CD4-positive, alpha-beta T cell (primary cell): ENCODE results near the gene FXYD6. TPM values are rescaled to one million over a fixed set of nuclear protein-coding genes. Genes with fewer than 3 reads are reported as not detected.

ENCODE experiments used
- ATAC-seq: fragments of 200-7000 bp; cut with Tn5 transposase; one replicate; pipeline ENCODE4 v1.10.0; 2022; ENCODE audit warnings: mild to moderate bottlenecking; ENCODE audit not compliant: poor library complexity
- CTCF ChIA-PET: fragments of 350-600 bp; sonication (Branson Sonifier 250); formaldehyde crosslinking; loops from one replicate; lab custom pipeline; 2021; ENCODE audit warnings: antibody characterized with exemption, inconsistent platforms; lab: Charles Lee
- POLR2A ChIA-PET: fragments of 350-600 bp; sonication (Branson Sonifier 250); formaldehyde crosslinking; loops from one replicate; lab custom pipeline; 2021; ENCODE audit warnings: antibody characterized with exemption, inconsistent platforms; lab: Charles Lee
- DNase-seq, 14 experiments: peaks; one replicate each; pipeline ENCODE4 v3.0.0-alpha.2; 2013 to 2020; ENCODE audit warnings: mixed read lengths in 2 of 14
- H3K27ac ChIP-seq, 2 donors: one replicate each; pipeline versions ENCODE4 v1.5.1 to v1.7.0; 2013; ENCODE audit warnings: low read length in 2 of 2, low read depth in 1 of 2, mild to moderate bottlenecking in 1 of 2
- H3K27me3 ChIP-seq, 2 experiments: 1 replicate in 1 of 2; 2 replicates in 1 of 2; pipeline versions ENCODE4 v1.6.1 to v1.7.0; 2013; ENCODE audit warnings: low read length in 2 of 2, control low read depth in 1 of 2, mild to moderate bottlenecking in 1 of 2, moderate library complexity in 1 of 2; ENCODE audit not compliant: insufficient read depth in 2 of 2, control insufficient read depth in 1 of 2
- H3K36me3 ChIP-seq: one replicate; pipeline ENCODE4 v1.6.1; 2013; ENCODE audit warnings: low read length, control low read depth; ENCODE audit not compliant: insufficient read depth
- H3K4me1 ChIP-seq: one replicate; pipeline ENCODE4 v1.6.1; 2013; ENCODE audit warnings: low read length, control low read depth; ENCODE audit not compliant: insufficient read depth
- H3K4me3 ChIP-seq: one replicate; pipeline ENCODE4 v1.5.1; 2013; ENCODE audit warnings: mild to moderate bottlenecking, low read length, moderate library complexity
- H3K9me3 ChIP-seq, 2 experiments: 1 replicate in 1 of 2; 2 replicates in 1 of 2; pipeline versions ENCODE4 v1.6.1 to v1.7.0; 2013; ENCODE audit warnings: low read length in 2 of 2, mild to moderate bottlenecking in 2 of 2, control low read depth in 1 of 2, moderate library complexity in 1 of 2; ENCODE audit not compliant: control insufficient read depth in 1 of 2, insufficient read depth in 1 of 2
- H3K27ac Mint-ChIP-seq: one replicate; pipeline ENCODE4 v1.8.0; 2020; ENCODE audit warnings: mixed read lengths
- H3K27me3 Mint-ChIP-seq: one replicate; pipeline ENCODE4 v1.8.0; 2021; ENCODE audit warnings: mixed read lengths
- H3K36me3 Mint-ChIP-seq: one replicate; pipeline ENCODE4 v1.8.0; 2021; ENCODE audit warnings: low read depth, mixed read lengths
- H3K4me1 Mint-ChIP-seq: one replicate; pipeline ENCODE4 v1.8.0; 2021; ENCODE audit warnings: low read depth, mixed read lengths
- H3K4me3 Mint-ChIP-seq: one replicate; pipeline ENCODE4 v1.8.0; 2020; ENCODE audit warnings: mild to moderate bottlenecking, mixed read lengths
- H3K9me3 Mint-ChIP-seq: one replicate; pipeline ENCODE4 v1.8.0; 2020; ENCODE audit warnings: mixed read lengths
- intact Hi-C, 2 experiments: fragments of 100-400 bp; cut with DNase I in 1 of 2; cut with micrococcal nuclease in 1 of 2; formaldehyde crosslinking; loops; one replicate each; pipeline versions ENCODE4 v1.15.1 to v1.9.0; 2023 to 2025; cut with DNase I, micrococcal nuclease
- total RNA-seq, 174 experiments: library from RNA in 2 of 174; stranded (reverse) in 2 of 174; gene quantifications; one replicate each; pipeline ENCODE4 v1.2.3 and lab custom pipeline; 2021 to 2026
- TF ChIP-seq, protein P1 (sequence below): fragments of 200-600 bp; IDR thresholded peaks from one replicate; pipeline ENCODE4 v1.8.0; 2022; ENCODE audit warnings: antibody characterized with exemption, mild to moderate bottlenecking

FXYD6 gene
- total RNA-seq, 2 experiments from 2014 or later, result not detected

GRCh38 chr11:117862019-117862725, 14.3 kb downstream of the FXYD6 start:
- DNase-seq (no peak), ATAC-seq (no peak)
- intact Hi-C loops, result no loop called here
- Mint-ChIP-seq H3K4me1 (no peaks in the 10 kb centered on the region), H3K36me3 (no peaks in the 10 kb centered on the region), H3K4me3 (no peak overlapping the region), H3K27me3 (peaks cover 4% of the 10 kb centered on the region), H3K27ac (no peak overlapping the region), H3K9me3 (no peaks in the 10 kb centered on the region)
- Histone ChIP-seq H3K4me1 (peaks cover 7% of the 10 kb centered on the region), H3K27me3 (no peaks in the 10 kb centered on the region), H3K4me3 (no peak overlapping the region), H3K27ac (no peak overlapping the region), H3K36me3 (no peaks in the 10 kb centered on the region), H3K9me3 (no peaks in the 10 kb centered on the region)
- POLR2A ChIA-PET, result no interaction called here
- CTCF ChIA-PET, result no interaction called here
- TF ChIP-seq, protein P1, sequence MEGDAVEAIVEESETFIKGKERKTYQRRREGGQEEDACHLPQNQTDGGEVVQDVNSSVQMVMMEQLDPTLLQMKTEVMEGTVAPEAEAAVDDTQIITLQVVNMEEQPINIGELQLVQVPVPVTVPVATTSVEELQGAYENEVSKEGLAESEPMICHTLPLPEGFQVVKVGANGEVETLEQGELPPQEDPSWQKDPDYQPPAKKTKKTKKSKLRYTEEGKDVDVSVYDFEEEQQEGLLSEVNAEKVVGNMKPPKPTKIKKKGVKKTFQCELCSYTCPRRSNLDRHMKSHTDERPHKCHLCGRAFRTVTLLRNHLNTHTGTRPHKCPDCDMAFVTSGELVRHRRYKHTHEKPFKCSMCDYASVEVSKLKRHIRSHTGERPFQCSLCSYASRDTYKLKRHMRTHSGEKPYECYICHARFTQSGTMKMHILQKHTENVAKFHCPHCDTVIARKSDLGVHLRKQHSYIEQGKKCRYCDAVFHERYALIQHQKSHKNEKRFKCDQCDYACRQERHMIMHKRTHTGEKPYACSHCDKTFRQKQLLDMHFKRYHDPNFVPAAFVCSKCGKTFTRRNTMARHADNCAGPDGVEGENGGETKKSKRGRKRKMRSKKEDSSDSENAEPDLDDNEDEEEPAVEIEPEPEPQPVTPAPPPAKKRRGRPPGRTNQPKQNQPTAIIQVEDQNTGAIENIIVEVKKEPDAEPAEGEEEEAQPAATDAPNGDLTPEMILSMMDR, result no peak

GRCh38 chr11:117861151-117862018, 15.1 kb downstream of the FXYD6 start:
- Mint-ChIP-seq H3K27me3 (peaks cover 4% of the 10 kb centered on the region), H3K27ac (no peak overlapping the region), H3K4me1 (no peaks in the 10 kb centered on the region), H3K9me3 (no peaks in the 10 kb centered on the region), H3K4me3 (no peak overlapping the region), H3K36me3 (no peaks in the 10 kb centered on the region)
- Histone ChIP-seq H3K27me3 (no peaks in the 10 kb centered on the region), H3K36me3 (no peaks in the 10 kb centered on the region), H3K27ac (no peak overlapping the region), H3K9me3 (no peaks in the 10 kb centered on the region), H3K4me1 (peaks cover 7% of the 10 kb centered on the region), H3K4me3 (no peak overlapping the region)
- POLR2A ChIA-PET, result interaction anchor here (0.6 kb wide), 1 partner anchor 838 kb away, joined by 3 read pairs; no protein-coding TSS in a partner anchor
- DNase-seq, result no peak
- ATAC-seq, result no peak
- TF ChIP-seq, protein P1, result no peak
- intact Hi-C loops, result no loop called here
- CTCF ChIA-PET, result interaction anchor here (1.6 kb wide), 1 partner anchor 53 kb away, joined by 5 read pairs; no protein-coding TSS in a partner anchor

GRCh38 chr11:117860139-117860538, 16.3 kb downstream of the FXYD6 start:
- H3K27ac ChIP-seq, result no peak overlapping the region
- H3K4me3 Mint-ChIP-seq, result no peak overlapping the region
- H3K9me3 Mint-ChIP-seq, result no peaks in the 10 kb centered on the region
- no peak overlapping the region for H3K27ac Mint-ChIP-seq
- H3K4me3 ChIP-seq, result no peak overlapping the region
- peaks cover 7% of the 10 kb centered on the region for H3K4me1 ChIP-seq
- H3K27me3 Mint-ChIP-seq, result peaks cover 9% of the 10 kb centered on the region
- TF ChIP-seq, protein P1, result no peak
- no peak for DNase-seq
- ChIA-PET CTCF (interaction anchor here (1.6 kb wide), 1 partner anchor 52 kb away, joined by 5 read pairs; no protein-coding TSS in a partner anchor), POLR2A (no interaction called here)
- no peaks in the 10 kb centered on the region for H3K4me1 Mint-ChIP-seq
- no peaks in the 10 kb centered on the region for H3K36me3 ChIP-seq
- ATAC-seq, result no peak
- H3K9me3 ChIP-seq, result no peaks in the 10 kb centered on the region
- intact Hi-C loops, result no loop called here
- no peaks in the 10 kb centered on the region for H3K36me3 Mint-ChIP-seq
- no peaks in the 10 kb centered on the region for H3K27me3 ChIP-seq
